Right cardiac atrium (tissue), 5 donors: ENCODE measurements around the gene ADAMTS6. TPM values are rescaled to one million over a fixed set of nuclear protein-coding genes. Genes with fewer than 3 reads are reported as not detected.

ENCODE experiments used
- ATAC-seq, 2 donors: fragments of 200-7000 bp; cut with Tn5 transposase; one replicate each; pipeline versions ENCODE4 v1.8.0 to v1.9.1; 2020; ENCODE audit warnings: moderate library complexity in 2 of 2, mild to moderate bottlenecking in 1 of 2
- DNase-seq, 3 donors: peaks; one replicate each; pipeline ENCODE4 v3.0.0-alpha.2; 2020
- H3K27ac ChIP-seq: one replicate; pipeline ENCODE4 v1.5.1; 2013; ENCODE audit warnings: mild to moderate bottlenecking, low read length, control low read depth, moderate library complexity
- H3K27me3 ChIP-seq: one replicate; pipeline ENCODE4 v1.6.1; 2013; ENCODE audit not compliant: control insufficient read depth, insufficient read depth
- H3K4me1 ChIP-seq: one replicate; pipeline ENCODE4 v1.6.1; 2013; ENCODE audit warnings: low read length; ENCODE audit not compliant: control insufficient read depth, insufficient read depth
- H3K4me3 ChIP-seq: one replicate; pipeline ENCODE4 v1.5.1; 2013; ENCODE audit warnings: low read length, control low read depth
- H3K9me3 ChIP-seq: one replicate; pipeline ENCODE4 v1.6.1; 2013; ENCODE audit warnings: low read length; ENCODE audit not compliant: control insufficient read depth
- WGBS: extraction: QIAGEN DNeasy Blood & Tissue Kit; methylation state at CpG from one replicate; pipeline ENCODE4 v1.1.7; 2013; 5-methylcytosine and 5-hydroxymethylcytosine counted together
- intact Hi-C, 4 donors: fragments of 100-400 bp; cut with DNase I; formaldehyde crosslinking; loops; one replicate each; pipeline versions ENCODE4 v1.11.0 to v1.14.0; 2022 to 2023
- polyA plus RNA-seq: library from polyadenylated mRNA; stranded (reverse); fragments of 200-250 nt; gene quantifications from one replicate; pipeline ENCODE4 v1.2.3, GENCODE V29; 2013
- total RNA-seq, 4 donors: library from RNA; stranded (reverse); fragmentation: NEBNext Ultra II Directional; extraction: Animal tissue kit (Norgen Biotek cat#: 25700); gene quantifications; one replicate each; pipeline ENCODE4 v1.2.1, GENCODE V29; 2021
- donor health status: healthy with polysubstance abuse.
- donor health status: DM: no; HTN: yes; CAD: no.
- donor health status: DM: no; HTN: no; CAD: no.
- donor health status: DM: no; HTN: yes; CAD: no; lungs with severe emphysema.
- donor health status: DM: yes; HTN: yes; CAD: no.

The ADAMTS6 gene
- total and polyA plus RNA-seq, 5 donors, result 0.29 to 1.8 (median 1.1) TPM

- Histone ChIP-seq H3K27ac (no peak overlapping the region), H3K4me3 (no peak overlapping the region), H3K4me1 (no peaks in the 10 kb centered on the region), H3K9me3 (no peaks in the 10 kb centered on the region), H3K27me3 (no peaks in the 10 kb centered on the region)
- ATAC-seq, result no peak
- no peak for DNase-seq
- WGBS, result 83% methylated on average over 9 of the region's 9 CpGs
- intact Hi-C loops, result no loop called here
Measured at GRCh38 chr5:65144136-65144871, 337.4 kb downstream of the ADAMTS6 start.

DNA sequence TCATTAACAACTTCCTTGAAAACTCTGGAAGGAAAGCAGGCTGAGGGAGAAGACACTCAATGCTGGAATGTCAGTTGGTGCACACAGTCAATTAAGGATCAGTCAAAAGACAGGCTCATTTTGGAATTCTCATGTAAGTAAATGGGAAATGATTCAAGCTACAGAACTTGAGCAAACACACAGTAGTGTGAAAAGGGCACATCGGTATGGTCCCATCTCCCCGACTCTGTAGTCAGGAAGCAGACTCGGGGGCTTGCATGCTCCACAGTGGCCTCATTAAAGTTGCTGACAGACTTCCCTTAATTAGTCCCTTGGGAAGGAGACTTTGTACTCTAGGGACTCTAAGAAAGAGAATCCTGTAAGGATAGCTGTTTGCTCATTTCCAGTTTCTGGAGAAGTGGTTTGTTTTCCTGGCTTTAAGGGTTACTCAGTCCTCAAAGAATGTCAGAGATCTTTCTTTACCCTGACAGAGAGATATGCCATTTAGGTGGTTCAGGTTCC, 339.2 kb downstream of the ADAMTS6 start:
- Histone ChIP-seq H3K27me3 (no peaks in the 10 kb centered on the region), H3K9me3 (no peaks in the 10 kb centered on the region), H3K4me3 (no peak overlapping the region), H3K27ac (no peak overlapping the region), H3K4me1 (no peaks in the 10 kb centered on the region)
- 32% methylated on average over 3 of the region's 3 CpGs for WGBS
- no peak for DNase-seq
- intact Hi-C loops, result no loop called here
- no peak for ATAC-seq

- Histone ChIP-seq H3K4me1 (no peaks in the 10 kb centered on the region), H3K9me3 (no peaks in the 10 kb centered on the region), H3K27me3 (no peaks in the 10 kb centered on the region), H3K4me3 (no peak overlapping the region), H3K27ac (no peak overlapping the region)
- DNase-seq (no peak), ATAC-seq (no peak)
- 82% methylated on average over 2 of the region's 2 CpGs for WGBS
- intact Hi-C loops, result no loop called here
Measured at GRCh38 chr5:65142016-65142415, 339.7 kb downstream of the ADAMTS6 start.

GRCh38 chr5:65141493-65141892, 340.2 kb downstream of the ADAMTS6 start:
- intact Hi-C loops, result no loop called here
- ATAC-seq (no peak), DNase-seq (no peak)

GRCh38 chr5:65137631-65138030, 344.1 kb downstream of the ADAMTS6 start:
- ATAC-seq (no peak), DNase-seq (no peak)
- intact Hi-C loops, result no loop called here
- Histone ChIP-seq H3K27ac (no peak overlapping the region), H3K4me3 (no peak overlapping the region), H3K4me1 (peaks cover 3% of the 10 kb centered on the region), H3K27me3 (no peaks in the 10 kb centered on the region), H3K9me3 (no peaks in the 10 kb centered on the region)
- WGBS, result 51% methylated on average over 4 of the region's 4 CpGs

More at GRCh38 chr5:65141493-65141892, 340.2 kb downstream of the ADAMTS6 start:
- H3K4me3 ChIP-seq, result no peak overlapping the region
- H3K4me1 ChIP-seq, result no peaks in the 10 kb centered on the region
- no peaks in the 10 kb centered on the region for H3K27me3 ChIP-seq
- H3K9me3 ChIP-seq, result no peaks in the 10 kb centered on the region
- no peak overlapping the region for H3K27ac ChIP-seq

DNA sequence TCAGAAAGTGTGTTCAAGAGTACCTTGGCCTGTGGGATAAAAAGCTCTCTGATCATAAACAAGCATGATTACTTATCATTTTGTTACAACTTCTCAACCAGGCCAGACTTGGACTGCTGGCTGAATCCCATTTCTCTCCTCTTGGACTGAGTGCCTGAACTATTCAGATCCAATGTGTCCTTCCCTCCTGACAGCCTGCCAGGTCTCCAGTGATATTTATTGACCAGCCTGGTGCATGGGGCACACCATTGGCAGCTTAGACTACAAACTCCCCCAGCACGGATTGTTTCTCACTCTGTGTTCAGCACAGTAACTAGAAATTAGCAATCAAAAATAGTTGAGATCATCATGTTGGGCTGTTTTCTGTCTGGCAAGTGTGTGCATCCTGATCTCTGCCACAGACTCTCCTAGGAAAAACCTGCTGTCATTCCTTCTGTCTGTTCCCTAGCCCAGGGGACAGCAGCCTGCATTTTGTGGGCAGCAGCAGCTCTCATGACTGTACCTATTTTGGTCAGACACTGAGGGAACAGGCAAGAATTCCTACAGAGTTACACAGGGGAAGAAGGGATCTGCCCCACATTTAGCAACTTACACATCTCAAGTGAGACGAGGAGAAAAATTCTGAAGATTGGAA, 348.1 kb downstream of the ADAMTS6 start:
- H3K4me3 ChIP-seq, result no peak overlapping the region
- WGBS, result 62% methylated on average over 2 of the region's 2 CpGs
- intact Hi-C loops, result no loop called here

GRCh38 chr5:65132386-65132785, 349.3 kb downstream of the ADAMTS6 start:
- H3K4me3 ChIP-seq, result no peak overlapping the region
- WGBS, result 93% methylated on average over 4 of the region's 4 CpGs

More for the DNA sequence above, 348.1 kb downstream of the ADAMTS6 start:
- Histone ChIP-seq H3K4me1 (peaks cover 3% of the 10 kb centered on the region), H3K27me3 (no peaks in the 10 kb centered on the region), H3K27ac (no peak overlapping the region), H3K9me3 (no peaks in the 10 kb centered on the region)
- no peak for ATAC-seq
- no peak for DNase-seq

DNA sequence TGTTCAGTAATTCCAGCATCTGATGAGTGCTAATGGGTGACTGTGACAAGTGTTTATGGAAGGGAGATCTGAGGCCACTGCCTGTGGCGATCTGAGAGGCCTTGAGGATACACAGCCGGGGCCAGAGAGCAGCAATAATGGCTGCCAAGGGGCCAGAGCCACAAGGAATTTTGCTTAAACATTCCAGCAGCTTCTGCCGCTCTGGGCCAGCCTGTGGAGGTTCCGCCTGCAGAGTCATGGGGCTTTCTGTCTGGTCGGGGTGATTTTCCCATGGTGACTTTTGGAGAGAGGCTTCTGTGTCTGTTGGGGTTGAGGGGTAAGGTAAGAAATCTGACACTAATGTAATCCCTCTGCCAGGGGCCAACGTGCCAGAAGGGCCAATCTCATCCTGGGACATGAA, 353.5 kb downstream of the ADAMTS6 start:
- Histone ChIP-seq H3K4me3 (no peak overlapping the region), H3K27ac (no peak overlapping the region), H3K27me3 (no peaks in the 10 kb centered on the region), H3K9me3 (no peaks in the 10 kb centered on the region), H3K4me1 (peaks cover 1% of the 10 kb centered on the region)
- DNase-seq (no peak), ATAC-seq (no peak)
- 80% methylated on average over 6 of the region's 6 CpGs for WGBS
- intact Hi-C loops, result no loop called here

More at GRCh38 chr5:65132386-65132785, 349.3 kb downstream of the ADAMTS6 start:
- H3K4me1 ChIP-seq, result peaks cover 3% of the 10 kb centered on the region
- DNase-seq (no peak), ATAC-seq (no peak)
- H3K9me3 ChIP-seq, result no peaks in the 10 kb centered on the region
- H3K27ac ChIP-seq, result no peak overlapping the region
- H3K27me3 ChIP-seq, result no peaks in the 10 kb centered on the region
- intact Hi-C loops, result no loop called here

- ATAC-seq, result no peak
Measured at GRCh38 chr5:65127161-65127901, 354.4 kb downstream of the ADAMTS6 start.

DNA sequence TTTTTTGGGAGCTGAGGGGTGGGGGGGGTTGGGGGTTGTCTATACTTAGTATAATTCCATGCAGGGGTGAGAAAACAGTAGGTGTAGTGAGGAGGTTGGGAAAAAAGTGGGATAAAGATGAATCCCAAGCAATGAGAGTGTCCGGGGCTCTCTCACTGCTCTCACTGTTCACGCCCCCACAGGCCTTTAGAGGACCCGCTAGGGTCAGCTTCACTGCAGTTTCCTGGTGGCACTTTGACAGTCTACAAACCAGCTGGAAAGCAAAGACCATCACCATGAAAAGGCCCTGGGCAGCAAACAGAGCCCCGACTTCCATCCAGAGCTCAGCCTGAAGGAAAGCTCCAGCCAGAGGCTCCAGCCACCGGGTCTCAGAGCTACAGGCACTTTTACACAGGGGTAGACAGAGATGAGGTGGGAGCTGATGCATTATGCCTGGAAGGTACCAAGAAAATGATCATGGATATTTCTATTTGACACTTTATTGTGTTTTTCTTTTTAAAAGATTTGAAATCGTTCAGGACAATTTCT, 355.1 kb downstream of the ADAMTS6 start:
- DNase-seq, result no peak
- intact Hi-C loops, result no loop called here
- H3K4me1 ChIP-seq, result peaks cover 1% of the 10 kb centered on the region
- 58% methylated on average over 6 of the region's 6 CpGs for WGBS
- H3K9me3 ChIP-seq, result no peaks in the 10 kb centered on the region
- peak; percentile 36 to 41 for ATAC-seq
- H3K4me3 ChIP-seq, result no peak overlapping the region
- no peak overlapping the region for H3K27ac ChIP-seq
- H3K27me3 ChIP-seq, result no peaks in the 10 kb centered on the region

More at GRCh38 chr5:65127161-65127901, 354.4 kb downstream of the ADAMTS6 start:
- peaks cover 1% of the 10 kb centered on the region for H3K4me1 ChIP-seq
- H3K27ac ChIP-seq, result no peak overlapping the region
- DNase-seq, result no peak
- no peaks in the 10 kb centered on the region for H3K27me3 ChIP-seq
- H3K4me3 ChIP-seq, result no peak overlapping the region
- H3K9me3 ChIP-seq, result no peaks in the 10 kb centered on the region
- WGBS, result 56% methylated on average over 10 of the region's 10 CpGs
- intact Hi-C loops, result no loop called here
